ENCODE measurements around the gene ADGRL2.

The ADGRL2 gene

GRCh38 chr1:81936853-81937252 lies 136.1 kb downstream of the ADGRL2 start:
- TF ChIP-seq EZH2phosphoT487 (IDR thresholded peaks at IDR 0.05; ENCODE audit: low read length) (no peak), CTCF (IDR thresholded peaks at IDR 0.05; ENCODE audit: low read length) (no peak), EZH2 (optimal IDR thresholded peaks at IDR 0.05; ENCODE audit: low read depth, low read length) (no peak)
- H2AFZ ChIP-seq (ENCODE audit: low read length): no peak overlapping the region
- no peak for DNase-seq
- no peaks in the 10 kb centered on the region for H3F3A ChIP-seq (ENCODE audit: insufficient read depth, low read length)
- no peaks in the 10 kb centered on the region for H3K36me3 ChIP-seq (replicated peaks; ENCODE audit: insufficient read depth, low read length)
- no peaks in the 10 kb centered on the region for H3K9me3 ChIP-seq (replicated peaks; ENCODE audit: insufficient read depth, low read length)
- H3K79me2 ChIP-seq (ENCODE audit: low read length): no peaks in the 10 kb centered on the region
- H3K9me2 ChIP-seq (replicated peaks; ENCODE audit: insufficient read depth, low read length): no peaks in the 10 kb centered on the region
- H4K20me1 ChIP-seq (ENCODE audit: insufficient read depth, low read length): no peaks in the 10 kb centered on the region
- H3K4me2 ChIP-seq (ENCODE audit: low read depth, low read length): no peak overlapping the region
- no peak overlapping the region for H3K4me3 ChIP-seq (ENCODE audit: low read length)
- no peaks in the 10 kb centered on the region for H3K4me1 ChIP-seq (ENCODE audit: low read length)
- no peak overlapping the region for H3K27ac ChIP-seq (ENCODE audit: low read length)
- H3K9ac ChIP-seq (ENCODE audit: low read length): no peak overlapping the region
- no peaks in the 10 kb centered on the region for H3K27me3 ChIP-seq (replicated peaks; ENCODE audit: insufficient read depth, low read length)

- no peaks in the 10 kb centered on the region for H3K36me3 ChIP-seq (replicated peaks; ENCODE audit: insufficient read depth, low read length)
- no peaks in the 10 kb centered on the region for H3K4me1 ChIP-seq (ENCODE audit: low read length)
- H3K4me2 ChIP-seq (ENCODE audit: low read depth, low read length): no peak overlapping the region
- no peak overlapping the region for H3K9ac ChIP-seq (ENCODE audit: low read length)
- H3K4me3 ChIP-seq (ENCODE audit: low read length): no peak overlapping the region
- no peaks in the 10 kb centered on the region for H3K27me3 ChIP-seq (replicated peaks; ENCODE audit: insufficient read depth, low read length)
- DNase-seq: no peak
- TF ChIP-seq CTCF (IDR thresholded peaks at IDR 0.05; ENCODE audit: low read length) (no peak), EZH2 (optimal IDR thresholded peaks at IDR 0.05; ENCODE audit: low read depth, low read length) (no peak), EZH2phosphoT487 (IDR thresholded peaks at IDR 0.05; ENCODE audit: low read length) (no peak)
- no peaks in the 10 kb centered on the region for H3F3A ChIP-seq (ENCODE audit: insufficient read depth, low read length)
- no peaks in the 10 kb centered on the region for H3K79me2 ChIP-seq (ENCODE audit: low read length)
- no peaks in the 10 kb centered on the region for H4K20me1 ChIP-seq (ENCODE audit: insufficient read depth, low read length)
- H2AFZ ChIP-seq (ENCODE audit: low read length): no peak overlapping the region
- H3K27ac ChIP-seq (ENCODE audit: low read length): no peak overlapping the region
- H3K9me3 ChIP-seq (replicated peaks; ENCODE audit: insufficient read depth, low read length): no peaks in the 10 kb centered on the region
- no peaks in the 10 kb centered on the region for H3K9me2 ChIP-seq (replicated peaks; ENCODE audit: insufficient read depth, low read length)
Observed at GRCh38 chr1:81937791-81938450, 137.2 kb downstream of the ADGRL2 start.

- no peaks in the 10 kb centered on the region for H3K36me3 ChIP-seq (replicated peaks; ENCODE audit: insufficient read depth, low read length)
- H4K20me1 ChIP-seq (ENCODE audit: insufficient read depth, low read length): no peaks in the 10 kb centered on the region
- no peaks in the 10 kb centered on the region for H3K79me2 ChIP-seq (ENCODE audit: low read length)
- no peak overlapping the region for H3K4me3 ChIP-seq (ENCODE audit: low read length)
- no peak overlapping the region for H3K4me2 ChIP-seq (ENCODE audit: low read depth, low read length)
- no peak overlapping the region for H2AFZ ChIP-seq (ENCODE audit: low read length)
- TF ChIP-seq EZH2 (optimal IDR thresholded peaks at IDR 0.05; ENCODE audit: low read depth, low read length) (no peak), EZH2phosphoT487 (IDR thresholded peaks at IDR 0.05; ENCODE audit: low read length) (no peak), CTCF (IDR thresholded peaks at IDR 0.05; ENCODE audit: low read length) (no peak)
- H3K9ac ChIP-seq (ENCODE audit: low read length): no peak overlapping the region
- no peaks in the 10 kb centered on the region for H3K27me3 ChIP-seq (replicated peaks; ENCODE audit: insufficient read depth, low read length)
- H3K9me3 ChIP-seq (replicated peaks; ENCODE audit: insufficient read depth, low read length): no peaks in the 10 kb centered on the region
- H3K4me1 ChIP-seq (ENCODE audit: low read length): no peaks in the 10 kb centered on the region
- no peaks in the 10 kb centered on the region for H3F3A ChIP-seq (ENCODE audit: insufficient read depth, low read length)
- DNase-seq: no peak
- H3K27ac ChIP-seq (ENCODE audit: low read length): no peak overlapping the region
- no peaks in the 10 kb centered on the region for H3K9me2 ChIP-seq (replicated peaks; ENCODE audit: insufficient read depth, low read length)
Observed at GRCh38 chr1:81948495-81948894, 147.8 kb downstream of the ADGRL2 start.

Data from MM.1S (cell line).